ENCODE measurements around the gene PTGS2. TPM values are rescaled to one million over a fixed set of nuclear protein-coding genes. Genes with fewer than 3 reads are reported as not detected.

The PTGS2 gene
- polyA plus RNA-seq (2013, experiment 1 of 4): 0.15 TPM
- 0.14 TPM for polyA plus RNA-seq (2013, experiment 2 of 4)
- 0.05 TPM for polyA plus RNA-seq (2013, experiment 3 of 4)
- 0.04 TPM for polyA plus RNA-seq (2013, experiment 4 of 4)

- no peak within 1 kb of the TSS for H3K27ac ChIP-seq (ENCODE audit: insufficient read depth, low read depth, low read length, poor library complexity, severe bottlenecking)
- peak within 1 kb of the TSS; percentile 61 for H3K4me3 ChIP-seq (ENCODE audit: insufficient read depth, low read depth, low read length)
- WGBS, 2 experiments: 0% methylated on average over 47 to 49 of the region's 52 CpGs
- peaks cover 42% of the 10 kb centered on the region for H3K27me3 ChIP-seq (ENCODE audit: control insufficient read depth, insufficient read depth, low read length, poor library complexity, severe bottlenecking)
- no peaks in the 10 kb centered on the region for H3K36me3 ChIP-seq (ENCODE audit: control insufficient read depth, insufficient read depth, low read length)
- no peaks in the 10 kb centered on the region for H3K4me1 ChIP-seq (ENCODE audit: control insufficient read depth, insufficient read depth, low read length)
- no peaks in the 10 kb centered on the region for H3K9me3 ChIP-seq (ENCODE audit: control insufficient read depth, low read length)
Measured at GRCh38 chr1:186680245-186681061, at the start of gene PTGS2. Gene PTGS2, minus strand, starts transcription at chr1:186680423. Its CDS starts 133 bp downstream, at chr1:186680290.

DNA sequence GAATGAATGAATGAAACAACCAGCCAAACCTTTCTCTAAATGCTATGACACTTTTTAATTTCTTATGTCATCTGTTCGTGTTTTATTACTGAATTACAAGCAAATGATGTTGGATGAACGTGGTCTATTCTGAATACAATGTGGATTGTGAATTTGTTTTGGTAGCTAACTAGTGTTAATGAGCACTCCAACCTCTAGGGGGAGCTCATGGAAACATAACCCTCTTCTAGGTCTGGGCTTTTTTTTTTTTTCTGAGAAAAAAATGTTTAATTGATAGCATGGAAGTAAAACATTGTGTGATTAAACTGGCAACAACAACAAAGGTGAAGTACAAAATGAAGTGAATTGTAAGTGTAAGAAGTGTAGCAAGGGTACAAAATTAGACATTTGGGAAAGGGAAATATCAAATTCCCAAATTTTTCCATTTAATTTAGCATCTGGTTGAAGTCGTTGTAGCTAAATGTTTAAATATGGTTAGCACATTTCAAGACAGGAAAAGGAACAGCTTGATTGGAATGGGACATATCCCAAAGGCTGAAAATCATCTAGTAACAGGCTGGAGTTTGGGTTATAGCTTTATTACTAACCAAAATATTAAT is 42.6 kb upstream of the PTGS2 start:
- H3K4me1 ChIP-seq (ENCODE audit: control insufficient read depth, insufficient read depth, low read length): no peaks in the 10 kb centered on the region
- no peak overlapping the region for H3K4me3 ChIP-seq (ENCODE audit: insufficient read depth, low read depth, low read length)
- H3K9me3 ChIP-seq (ENCODE audit: control insufficient read depth, low read length): no peaks in the 10 kb centered on the region
- no peak overlapping the region for H3K27ac ChIP-seq (ENCODE audit: insufficient read depth, low read depth, low read length, poor library complexity, severe bottlenecking)
- H3K36me3 ChIP-seq (ENCODE audit: control insufficient read depth, insufficient read depth, low read length): no peaks in the 10 kb centered on the region
- WGBS, 2 experiments: 42 to 51% methylated on average over 3 of the region's 3 CpGs
- H3K27me3 ChIP-seq (ENCODE audit: control insufficient read depth, insufficient read depth, low read length, poor library complexity, severe bottlenecking): no peaks in the 10 kb centered on the region

GRCh38 chr1:186717286-186717685 is 37.1 kb upstream of the PTGS2 start:
- Histone ChIP-seq H3K36me3 (ENCODE audit: control insufficient read depth, insufficient read depth, low read length) (no peaks in the 10 kb centered on the region), H3K9me3 (ENCODE audit: control insufficient read depth, low read length) (no peaks in the 10 kb centered on the region), H3K27ac (ENCODE audit: insufficient read depth, low read depth, low read length, poor library complexity, severe bottlenecking) (no peak overlapping the region), H3K4me1 (ENCODE audit: control insufficient read depth, insufficient read depth, low read length) (no peaks in the 10 kb centered on the region), H3K27me3 (ENCODE audit: control insufficient read depth, insufficient read depth, low read length, poor library complexity, severe bottlenecking) (no peaks in the 10 kb centered on the region), H3K4me3 (ENCODE audit: insufficient read depth, low read depth, low read length) (no peak overlapping the region)
- 92 to 94% methylated on average over 2 of the region's 2 CpGs for WGBS, 2 experiments

- no peaks in the 10 kb centered on the region for H3K27me3 ChIP-seq (ENCODE audit: control insufficient read depth, insufficient read depth, low read length, poor library complexity, severe bottlenecking)
- WGBS, 2 experiments: 82 to 91% methylated on average over 4 to 5 of the region's 5 CpGs
- H3K4me1 ChIP-seq (ENCODE audit: control insufficient read depth, insufficient read depth, low read length): no peaks in the 10 kb centered on the region
- no peak overlapping the region for H3K4me3 ChIP-seq (ENCODE audit: insufficient read depth, low read depth, low read length)
- H3K36me3 ChIP-seq (ENCODE audit: control insufficient read depth, insufficient read depth, low read length): no peaks in the 10 kb centered on the region
- no peaks in the 10 kb centered on the region for H3K9me3 ChIP-seq (ENCODE audit: control insufficient read depth, low read length)
- H3K27ac ChIP-seq (ENCODE audit: insufficient read depth, low read depth, low read length, poor library complexity, severe bottlenecking): no peak overlapping the region
Measured at GRCh38 chr1:186715887-186716809, 35.9 kb upstream of the PTGS2 start.

DNA sequence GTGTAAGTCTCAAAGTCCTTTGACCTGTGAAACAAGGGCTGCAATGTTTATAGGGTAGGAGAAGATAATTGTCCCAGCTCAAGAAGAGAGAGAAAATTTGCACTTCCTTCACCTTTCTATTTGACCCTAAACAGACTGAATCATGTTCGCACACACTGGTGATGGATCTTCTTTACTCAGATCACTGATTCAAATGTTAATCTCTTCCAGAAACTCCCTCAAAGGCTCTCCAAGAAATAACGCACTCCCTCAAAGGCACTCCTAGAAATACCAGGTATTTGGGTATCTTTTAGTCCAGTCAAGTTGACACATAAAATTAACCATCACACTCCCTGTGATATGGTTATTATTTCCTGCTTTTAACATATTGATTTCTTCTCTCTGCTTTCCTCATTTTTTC is 30.5 kb upstream of the PTGS2 start:
- Histone ChIP-seq H3K27ac (ENCODE audit: insufficient read depth, low read depth, low read length, poor library complexity, severe bottlenecking) (no peak overlapping the region), H3K4me1 (ENCODE audit: control insufficient read depth, insufficient read depth, low read length) (no peaks in the 10 kb centered on the region), H3K36me3 (ENCODE audit: control insufficient read depth, insufficient read depth, low read length) (no peaks in the 10 kb centered on the region), H3K4me3 (ENCODE audit: insufficient read depth, low read depth, low read length) (no peak overlapping the region), H3K27me3 (ENCODE audit: control insufficient read depth, insufficient read depth, low read length, poor library complexity, severe bottlenecking) (no peaks in the 10 kb centered on the region), H3K9me3 (ENCODE audit: control insufficient read depth, low read length) (no peaks in the 10 kb centered on the region)
- WGBS, 2 experiments: 87 to 93% methylated on average over 2 of the region's 2 CpGs

DNA sequence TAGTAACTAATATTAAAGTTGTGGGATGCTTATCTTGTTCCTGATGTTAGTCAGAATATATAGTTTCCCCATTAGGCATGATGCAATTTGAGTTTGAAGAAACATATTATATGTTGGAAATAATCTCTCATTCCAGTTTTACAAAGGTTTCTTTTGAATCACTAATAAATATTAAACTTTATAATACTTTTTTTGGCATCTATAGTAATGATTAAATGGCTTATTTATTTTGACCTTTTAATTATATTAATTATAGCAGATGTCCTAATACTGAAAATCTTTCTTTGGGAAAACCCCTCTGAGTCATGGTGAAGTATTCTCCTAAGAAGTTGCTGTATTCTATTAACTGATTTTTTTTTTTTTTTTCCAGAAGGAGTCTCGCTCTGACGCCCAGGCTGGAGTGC is 28.5 kb upstream of the PTGS2 start:
- H3K4me1 ChIP-seq (ENCODE audit: control insufficient read depth, insufficient read depth, low read length): no peaks in the 10 kb centered on the region
- H3K36me3 ChIP-seq (ENCODE audit: control insufficient read depth, insufficient read depth, low read length): no peaks in the 10 kb centered on the region
- no peaks in the 10 kb centered on the region for H3K9me3 ChIP-seq (ENCODE audit: control insufficient read depth, low read length)
- WGBS, 2 experiments: 83 to 95% methylated on average over 2 of the region's 2 CpGs
- H3K27ac ChIP-seq (ENCODE audit: insufficient read depth, low read depth, low read length, poor library complexity, severe bottlenecking): no peak overlapping the region
- H3K27me3 ChIP-seq (ENCODE audit: control insufficient read depth, insufficient read depth, low read length, poor library complexity, severe bottlenecking): no peaks in the 10 kb centered on the region
- H3K4me3 ChIP-seq (ENCODE audit: insufficient read depth, low read depth, low read length): no peak overlapping the region

DNA sequence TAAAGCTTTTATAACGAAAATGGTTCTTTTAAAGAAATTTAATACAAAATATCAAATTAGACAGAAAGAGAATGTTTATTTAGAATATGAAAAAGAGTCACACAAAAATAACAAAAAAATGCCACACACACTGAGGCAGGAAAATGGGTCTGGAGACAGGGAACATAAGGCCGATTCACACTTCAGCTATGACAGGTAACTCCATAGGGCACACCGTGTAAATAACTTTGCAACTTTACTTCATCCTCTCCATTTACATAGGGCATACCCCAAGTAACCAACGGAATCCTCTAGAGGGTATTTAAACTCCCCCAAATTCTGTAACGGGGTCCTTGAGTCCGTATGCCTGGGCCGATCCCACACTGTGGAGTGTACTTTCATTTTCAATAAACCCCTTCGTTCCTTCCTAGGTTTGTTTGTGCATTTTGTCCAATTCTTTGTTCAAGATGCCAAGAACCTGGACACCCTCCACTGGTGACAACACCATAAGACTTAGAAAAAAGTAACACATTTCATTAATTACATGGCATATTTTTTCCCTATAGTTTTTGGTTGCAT is 23.1 kb upstream of the PTGS2 start:
- Histone ChIP-seq H3K36me3 (ENCODE audit: control insufficient read depth, insufficient read depth, low read length) (no peaks in the 10 kb centered on the region), H3K4me1 (ENCODE audit: control insufficient read depth, insufficient read depth, low read length) (no peaks in the 10 kb centered on the region), H3K9me3 (ENCODE audit: control insufficient read depth, low read length) (no peaks in the 10 kb centered on the region), H3K4me3 (ENCODE audit: insufficient read depth, low read depth, low read length) (no peak overlapping the region), H3K27me3 (ENCODE audit: control insufficient read depth, insufficient read depth, low read length, poor library complexity, severe bottlenecking) (no peaks in the 10 kb centered on the region), H3K27ac (ENCODE audit: insufficient read depth, low read depth, low read length, poor library complexity, severe bottlenecking) (no peak overlapping the region)
- WGBS, 2 experiments: 90 to 92% methylated on average over 7 of the region's 8 CpGs

DNA sequence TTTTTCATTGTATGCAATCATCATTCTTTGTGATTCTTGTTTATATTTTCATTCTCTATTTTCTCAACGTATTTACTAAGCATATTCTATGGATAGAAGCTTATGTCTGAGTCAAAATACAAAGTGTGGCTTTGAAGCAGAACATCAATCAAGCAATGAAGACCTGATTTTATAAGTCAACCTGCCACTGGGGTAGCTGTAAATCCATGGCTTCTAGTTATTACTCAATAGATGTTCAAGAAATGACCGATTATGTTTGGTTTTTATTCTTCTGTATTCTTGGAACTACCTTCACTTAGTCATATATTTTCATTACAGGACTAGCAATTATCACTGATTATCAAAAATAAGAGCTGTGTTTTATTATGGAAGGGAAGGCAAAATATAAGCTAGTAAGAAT is 20.5 kb upstream of the PTGS2 start:
- Histone ChIP-seq H3K27me3 (ENCODE audit: control insufficient read depth, insufficient read depth, low read length, poor library complexity, severe bottlenecking) (no peaks in the 10 kb centered on the region), H3K4me1 (ENCODE audit: control insufficient read depth, insufficient read depth, low read length) (no peaks in the 10 kb centered on the region), H3K27ac (ENCODE audit: insufficient read depth, low read depth, low read length, poor library complexity, severe bottlenecking) (no peak overlapping the region), H3K9me3 (ENCODE audit: control insufficient read depth, low read length) (no peaks in the 10 kb centered on the region), H3K4me3 (ENCODE audit: insufficient read depth, low read depth, low read length) (no peak overlapping the region), H3K36me3 (ENCODE audit: control insufficient read depth, insufficient read depth, low read length) (no peaks in the 10 kb centered on the region)
- 100% methylated on average over 1 of the region's 2 CpGs for WGBS, 2 experiments

GRCh38 chr1:186699519-186699918 is 19.3 kb upstream of the PTGS2 start:
- H3K4me1 ChIP-seq (ENCODE audit: control insufficient read depth, insufficient read depth, low read length): no peaks in the 10 kb centered on the region
- H3K9me3 ChIP-seq (ENCODE audit: control insufficient read depth, low read length): no peaks in the 10 kb centered on the region
- 88 to 92% methylated on average over 2 of the region's 2 CpGs for WGBS, 2 experiments
- H3K36me3 ChIP-seq (ENCODE audit: control insufficient read depth, insufficient read depth, low read length): no peaks in the 10 kb centered on the region
- H3K27ac ChIP-seq (ENCODE audit: insufficient read depth, low read depth, low read length, poor library complexity, severe bottlenecking): no peak overlapping the region
- no peaks in the 10 kb centered on the region for H3K27me3 ChIP-seq (ENCODE audit: control insufficient read depth, insufficient read depth, low read length, poor library complexity, severe bottlenecking)
- H3K4me3 ChIP-seq (ENCODE audit: insufficient read depth, low read depth, low read length): no peak overlapping the region

Data from ectodermal cell (in vitro differentiated cells).